Liver (tissue), 9 donors: ENCODE data around the gene SBF2. TPM values are rescaled to one million over a fixed set of nuclear protein-coding genes. Genes with fewer than 3 reads are reported as not detected.

Experiments used
- DNase-seq: peaks from one replicate; pipeline ENCODE4 v3.0.0-alpha.2; 2017; ENCODE audit warnings: low spot score
- H3K27ac ChIP-seq, 2 donors: one replicate each; pipeline ENCODE4 v1.7.0; 2013; ENCODE audit warnings: inconsistent platforms in 2 of 2, low read length in 2 of 2, control low read depth in 1 of 2, low read depth in 1 of 2, mild to moderate bottlenecking in 1 of 2
- H3K27me3 ChIP-seq, 4 donors: one replicate each; pipeline versions ENCODE4 v1.6.1 to v1.7.0; 2013; ENCODE audit warnings: low read length in 3 of 4, inconsistent platforms in 1 of 4, mild to moderate bottlenecking in 1 of 4, moderate library complexity in 1 of 4; ENCODE audit not compliant: control insufficient read depth in 4 of 4, insufficient read depth in 4 of 4
- H3K36me3 ChIP-seq, 4 donors: one replicate each; pipeline versions ENCODE4 v1.6.1 to v1.7.0; 2013; ENCODE audit warnings: low read length in 3 of 4, mild to moderate bottlenecking in 3 of 4, low read depth in 1 of 4, moderate library complexity in 1 of 4; ENCODE audit not compliant: control insufficient read depth in 4 of 4, insufficient read depth in 3 of 4
- H3K4me1 ChIP-seq, 4 donors: one replicate each; pipeline versions ENCODE4 v1.6.1 to v1.7.0; 2013; ENCODE audit warnings: low read length in 3 of 4, mild to moderate bottlenecking in 3 of 4, moderate library complexity in 1 of 4; ENCODE audit not compliant: control insufficient read depth in 4 of 4, insufficient read depth in 4 of 4
- H3K4me3 ChIP-seq, 3 donors: one replicate each; pipeline versions ENCODE4 v1.6.1 to v1.7.0; 2013; ENCODE audit warnings: low read length in 3 of 3, control low read depth in 1 of 3, low read depth in 1 of 3, mild to moderate bottlenecking in 1 of 3
- H3K9ac ChIP-seq, 2 donors: one replicate each; pipeline ENCODE4 v1.7.0; 2013; ENCODE audit warnings: low read length in 2 of 2, mild to moderate bottlenecking in 2 of 2, moderate library complexity in 2 of 2, control low read depth in 1 of 2, low read depth in 1 of 2
- H3K9me3 ChIP-seq, 4 donors: one replicate each; pipeline versions ENCODE4 v1.6.1 to v1.7.0; 2013; ENCODE audit warnings: low read length in 3 of 4; ENCODE audit not compliant: control insufficient read depth in 4 of 4
- ATF3 ChIP-seq: IDR thresholded peaks from 2 replicates; pipeline ENCODE4 v1.6.1; 2016; ENCODE audit warnings: antibody characterized with exemption
- CTCF ChIP-seq: fragments of 150-350 bp; IDR thresholded peaks from 2 replicates; pipeline ENCODE4 v1.5.1; 2017; ENCODE audit warnings: improper control_type of control experiment, low read depth, low read length; ENCODE audit not compliant: missing input control
- EGR1 ChIP-seq, 2 donors: IDR thresholded peaks; 2 replicates each; pipeline ENCODE4 v1.6.1; 2016 to 2018; ENCODE audit warnings: antibody characterized with exemption in 2 of 2, low read depth in 2 of 2
- FOXA1 ChIP-seq: IDR thresholded peaks from 2 replicates; pipeline ENCODE4 v1.6.1; 2016; ENCODE audit warnings: antibody characterized with exemption
- FOXA2 ChIP-seq: IDR thresholded peaks from 2 replicates; pipeline ENCODE4 v1.6.1; 2016; ENCODE audit warnings: antibody characterized with exemption
- GABPA ChIP-seq, 2 donors: IDR thresholded peaks in 1 of 2; conservative IDR thresholded peaks in 1 of 2; 2 replicates each; pipeline ENCODE4 v1.6.1; 2016; ENCODE audit warnings: antibody characterized with exemption in 2 of 2, mild to moderate bottlenecking in 1 of 2, moderate library complexity in 1 of 2
- HNF4A ChIP-seq, 2 donors: conservative IDR thresholded peaks; 2 replicates each; pipeline ENCODE4 v1.6.1; 2016; ENCODE audit warnings: antibody characterized with exemption in 2 of 2, mild to moderate bottlenecking in 2 of 2
- HNF4G ChIP-seq: IDR thresholded peaks from 2 replicates; pipeline ENCODE4 v1.6.1; 2016; ENCODE audit warnings: antibody characterized with exemption
- MAX ChIP-seq: IDR thresholded peaks from 2 replicates; pipeline ENCODE4 v1.6.1; 2016; ENCODE audit warnings: antibody characterized with exemption
- RAD21 ChIP-seq, 2 donors: IDR thresholded peaks; 2 replicates each; pipeline ENCODE4 v1.6.1; 2016; ENCODE audit warnings: antibody characterized with exemption in 2 of 2, mild to moderate bottlenecking in 2 of 2
- RXRA ChIP-seq, 2 donors: IDR thresholded peaks; 2 replicates each; pipeline ENCODE4 v1.6.1; 2017 to 2018; ENCODE audit warnings: antibody characterized with exemption in 2 of 2, mild to moderate bottlenecking in 1 of 2
- SP1 ChIP-seq: IDR thresholded peaks from 2 replicates; pipeline ENCODE4 v1.6.1; 2018; ENCODE audit warnings: antibody characterized with exemption, mild to moderate bottlenecking
- TAF1 ChIP-seq: conservative IDR thresholded peaks from 2 replicates; pipeline ENCODE4 v1.6.1; 2016; ENCODE audit warnings: antibody characterized with exemption, mild to moderate bottlenecking
- YY1 ChIP-seq: IDR thresholded peaks from 2 replicates; pipeline ENCODE4 v1.6.1; 2016; ENCODE audit warnings: antibody characterized with exemption, mild to moderate bottlenecking
- ZBTB33 ChIP-seq: IDR thresholded peaks from 2 replicates; pipeline ENCODE4 v1.6.1; 2016; ENCODE audit warnings: antibody characterized with exemption
- WGBS: extraction: QIAGEN DNeasy Blood & Tissue Kit; methylation state at CpG from one replicate; pipeline ENCODE4 v1.1.7; 2013; 5-methylcytosine and 5-hydroxymethylcytosine counted together
- polyA plus RNA-seq, 2 donors: library from polyadenylated mRNA; stranded (reverse) in 1 of 2; unstranded in 1 of 2; fragments of 200-250 nt in 1 of 2; fragments of >200 nt in 1 of 2; fragmentation: Nextera tagmentation in 1 of 2; extraction: Ambion mirVana in 1 of 2; gene quantifications; one replicate each; pipeline versions ENCODE4 v1.2.1 to v1.2.3, GENCODE V29; 2013 to 2015
- total RNA-seq, 2 donors: library from RNA; depleted of rRNA; stranded (reverse); fragments of >200 nt; gene quantifications; one replicate each; pipeline ENCODE4 v1.2.3, GENCODE V29; 2014
- donor health status: healthy.
- donor health status: healthy.
- donor health status: healthy.
- donor health status: healthy.
- donor health status: healthy.

The SBF2 gene
- total and polyA plus RNA-seq, 4 donors = 7.5 to 31.3 (median 14.7) TPM

GRCh38 chr11:10029386-10030121, 264.5 kb downstream of the SBF2 start:
- 91% methylated on average over 3 of the region's 3 CpGs for WGBS
- no peak overlapping the region for H3K27ac ChIP-seq
- H3K9me3 ChIP-seq = no peaks in the 10 kb centered on the region
- H3K36me3 ChIP-seq = peaks cover 0 to 7% (median 1%) of the 10 kb centered on the region in 4 donors
- no peak overlapping the region for H3K9ac ChIP-seq
- H3K4me3 ChIP-seq = no peak overlapping the region
- TF ChIP-seq MAX (no peak), EGR1 (IDR thresholded peaks at IDR 0.05; ENCODE audit: low read depth in 2 of 2) (no peak)
- DNase-seq = no peak
- H3K4me1 ChIP-seq = no peaks in the 10 kb centered on the region
- no peaks in the 10 kb centered on the region for H3K27me3 ChIP-seq

GRCh38 chr11:10026514-10026913, 267.5 kb downstream of the SBF2 start:
- WGBS = 92% methylated on average over 2 of the region's 2 CpGs
- no peaks in the 10 kb centered on the region for H3K27me3 ChIP-seq
- TF ChIP-seq TAF1 (no peak), MAX (no peak), CTCF (no peak), FOXA2 (no peak), ZBTB33 (no peak), RXRA (IDR thresholded peaks at IDR 0.05) (no peak), RAD21 (IDR thresholded peaks at IDR 0.05) (no peak), FOXA1 (no peak), ATF3 (no peak), GABPA (IDR thresholded peaks at IDR 0.05 in 1 of 2, conservative IDR thresholded peaks at IDR 0.05 in 1 of 2) (no peak), SP1 (no peak), HNF4G (no peak), HNF4A (conservative IDR thresholded peaks at IDR 0.05) (no peak), YY1 (no peak)

More at GRCh38 chr11:10026514-10026913, 267.5 kb downstream of the SBF2 start:
- Histone ChIP-seq H3K36me3 (peaks cover 0 to 8% (median 1%) of the 10 kb centered on the region in 4 donors), H3K4me3 (no peak overlapping the region), H3K9me3 (no peaks in the 10 kb centered on the region), H3K9ac (no peak overlapping the region), H3K27ac (no peak overlapping the region), H3K4me1 (peaks cover 0 to 2% (median 0%) of the 10 kb centered on the region in 4 donors)
- no peak for DNase-seq
